Panc1 (cell line): ENCODE data around the gene NCS1. TPM values are rescaled to one million over a fixed set of nuclear protein-coding genes. Genes with fewer than 3 reads are reported as not detected.

ENCODE experiments used
- ATAC-seq: fragments of 200-7000 bp; cut with Tn5 transposase; 2 replicates; pipeline ENCODE4 v1.9.1; 2020; ENCODE audit warnings: mild to moderate bottlenecking, moderate library complexity
- BruUV-seq: library from RNA; stranded (reverse); fragments of 400-500 nt; replicated peaks from 2 replicates; lab custom pipeline; 2021; lab: Mats Ljungman, UMichigan
- CTCF ChIA-PET: fragments of 300-600 bp; sonication (Branson Sonifier 250); formaldehyde crosslinking; loops from one replicate; lab custom pipeline; 2022; ENCODE audit warnings: antibody characterized with exemption; lab: Charles Lee
- POLR2A ChIA-PET: fragments of 300-600 bp; sonication (Branson Sonifier 250); formaldehyde crosslinking; loops from one replicate; lab custom pipeline; 2022; ENCODE audit warnings: antibody characterized with exemption; lab: Charles Lee
- DNase-seq: peaks from one replicate; pipeline ENCODE4 v3.0.0-alpha.2; 2010; ENCODE audit warnings: low read depth, low spot score
- H3K27ac ChIP-seq: 2 replicates; pipeline ENCODE4 v1.5.1; 2011; ENCODE audit warnings: mild to moderate bottlenecking, low read length, inconsistent platforms
- H3K27me3 ChIP-seq: fragments of 200-500 bp; sonication (Bioruptor generic); 2 replicates; pipeline ENCODE4 v1.6.0; 2014; ENCODE audit warnings: low read length, inconsistent platforms; ENCODE audit not compliant: control insufficient read depth, insufficient read depth
- H3K36me3 ChIP-seq: fragments of 200-500 bp; sonication (Bioruptor generic); 2 replicates; pipeline ENCODE4 v1.5.1; 2014; ENCODE audit warnings: inconsistent platforms, mild to moderate bottlenecking, low read length, moderate library complexity; ENCODE audit not compliant: control insufficient read depth, insufficient read depth
- H3K4me1 ChIP-seq: 2 replicates; pipeline ENCODE4 v1.5.1; 2011; ENCODE audit warnings: inconsistent platforms, mild to moderate bottlenecking, low read length, moderate library complexity; ENCODE audit not compliant: control insufficient read depth, insufficient read depth
- H3K4me3 ChIP-seq, 2 experiments: 2 replicates each; pipeline ENCODE4 v1.5.1; 2011 to 2012; ENCODE audit warnings: low read depth in 2 of 2, low read length in 2 of 2, mild to moderate bottlenecking in 2 of 2, inconsistent platforms in 1 of 2, moderate library complexity in 1 of 2
- H3K9me3 ChIP-seq: fragments of 200-500 bp; sonication (Bioruptor generic); 2 replicates; pipeline ENCODE4 v1.5.1; 2014; ENCODE audit warnings: low read depth, mild to moderate bottlenecking, inconsistent platforms, low read length, moderate library complexity; ENCODE audit not compliant: control insufficient read depth, insufficient read depth
- POLR2AphosphoS5 ChIP-seq: IDR thresholded peaks from 2 replicates; pipeline ENCODE4 v1.6.1; 2012; ENCODE audit warnings: mild to moderate bottlenecking, low read depth, low read length, moderate library complexity
- SIN3A ChIP-seq: IDR thresholded peaks from 2 replicates; pipeline ENCODE4 v1.6.1; 2012; ENCODE audit warnings: low read depth, mild to moderate bottlenecking, low read length, moderate library complexity, borderline replicate concordance; ENCODE audit not compliant: insufficient read depth
- TCF7L2 ChIP-seq: IDR thresholded peaks from 2 replicates; pipeline ENCODE4 v1.6.1; 2011; ENCODE audit warnings: mild to moderate bottlenecking, low read depth, low read length, inconsistent platforms
- in situ Hi-C: cut with HindIII; loops from 2 replicates; pipeline ENCODE4 v1.10.0; 2016; ENCODE audit warnings: low sequenced_read_pairs, low pct_unique_long_range_greater_than_20kb
- intact Hi-C: fragments of 100-400 bp; cut with micrococcal nuclease; formaldehyde crosslinking; loops from one replicate; pipeline ENCODE4 v1.10.0; 2022; ENCODE audit not compliant: unreplicated experiment
- total RNA-seq: library from RNA; stranded (reverse); gene quantifications from one replicate; pipeline ENCODE4 v1.2.1, GENCODE V29; 2021; ENCODE audit not compliant: unreplicated experiment
- TF ChIP-seq, protein P1 (sequence below), 2 experiments: IDR thresholded peaks; 2 replicates each; pipeline ENCODE4 v1.6.1; 2011 to 2012; ENCODE audit warnings: low read depth in 2 of 2, control low read depth in 1 of 2, low read length in 1 of 2, mild to moderate bottlenecking in 1 of 2, moderate library complexity in 1 of 2; ENCODE audit not compliant: insufficient read depth in 1 of 2
- TF ChIP-seq, protein P2 (sequence below): fragments of 450-650 bp; IDR thresholded peaks from 2 replicates; pipeline ENCODE4 v1.5.1; 2017; ENCODE audit warnings: mild to moderate bottlenecking

NCS1 gene
- total RNA-seq, 1 experiment from 2014 or later = 31.6 TPM

- no peak overlapping the region for H3K27ac ChIP-seq
- ChIA-PET POLR2A (no interaction called here), CTCF (no interaction called here)
- in situ Hi-C loops = no loop called here
- H3K4me1 ChIP-seq = no peaks in the 10 kb centered on the region
- H3K27me3 ChIP-seq = no peaks in the 10 kb centered on the region
- BruUV-seq = no TSS peak
- H3K4me3 ChIP-seq = no peak overlapping the region
- intact Hi-C loops = no loop called here
- DNase-seq (no peak), ATAC-seq (no peak)
- peaks cover 3% of the 10 kb centered on the region; the same call in 1 of the 2 replicates for H3K36me3 ChIP-seq
- TF ChIP-seq SIN3A = no peak
- no peak for TF ChIP-seq POLR2AphosphoS5
- no peak for TF ChIP-seq TCF7L2
- TF ChIP-seq, protein P1, sequence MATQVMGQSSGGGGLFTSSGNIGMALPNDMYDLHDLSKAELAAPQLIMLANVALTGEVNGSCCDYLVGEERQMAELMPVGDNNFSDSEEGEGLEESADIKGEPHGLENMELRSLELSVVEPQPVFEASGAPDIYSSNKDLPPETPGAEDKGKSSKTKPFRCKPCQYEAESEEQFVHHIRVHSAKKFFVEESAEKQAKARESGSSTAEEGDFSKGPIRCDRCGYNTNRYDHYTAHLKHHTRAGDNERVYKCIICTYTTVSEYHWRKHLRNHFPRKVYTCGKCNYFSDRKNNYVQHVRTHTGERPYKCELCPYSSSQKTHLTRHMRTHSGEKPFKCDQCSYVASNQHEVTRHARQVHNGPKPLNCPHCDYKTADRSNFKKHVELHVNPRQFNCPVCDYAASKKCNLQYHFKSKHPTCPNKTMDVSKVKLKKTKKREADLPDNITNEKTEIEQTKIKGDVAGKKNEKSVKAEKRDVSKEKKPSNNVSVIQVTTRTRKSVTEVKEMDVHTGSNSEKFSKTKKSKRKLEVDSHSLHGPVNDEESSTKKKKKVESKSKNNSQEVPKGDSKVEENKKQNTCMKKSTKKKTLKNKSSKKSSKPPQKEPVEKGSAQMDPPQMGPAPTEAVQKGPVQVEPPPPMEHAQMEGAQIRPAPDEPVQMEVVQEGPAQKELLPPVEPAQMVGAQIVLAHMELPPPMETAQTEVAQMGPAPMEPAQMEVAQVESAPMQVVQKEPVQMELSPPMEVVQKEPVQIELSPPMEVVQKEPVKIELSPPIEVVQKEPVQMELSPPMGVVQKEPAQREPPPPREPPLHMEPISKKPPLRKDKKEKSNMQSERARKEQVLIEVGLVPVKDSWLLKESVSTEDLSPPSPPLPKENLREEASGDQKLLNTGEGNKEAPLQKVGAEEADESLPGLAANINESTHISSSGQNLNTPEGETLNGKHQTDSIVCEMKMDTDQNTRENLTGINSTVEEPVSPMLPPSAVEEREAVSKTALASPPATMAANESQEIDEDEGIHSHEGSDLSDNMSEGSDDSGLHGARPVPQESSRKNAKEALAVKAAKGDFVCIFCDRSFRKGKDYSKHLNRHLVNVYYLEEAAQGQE (IDR thresholded peaks at IDR 0.05; ENCODE audit: insufficient read depth in 1 of 2, low read depth in 2 of 2, low read length in 1 of 2) = no peak
- TF ChIP-seq, protein P2, sequence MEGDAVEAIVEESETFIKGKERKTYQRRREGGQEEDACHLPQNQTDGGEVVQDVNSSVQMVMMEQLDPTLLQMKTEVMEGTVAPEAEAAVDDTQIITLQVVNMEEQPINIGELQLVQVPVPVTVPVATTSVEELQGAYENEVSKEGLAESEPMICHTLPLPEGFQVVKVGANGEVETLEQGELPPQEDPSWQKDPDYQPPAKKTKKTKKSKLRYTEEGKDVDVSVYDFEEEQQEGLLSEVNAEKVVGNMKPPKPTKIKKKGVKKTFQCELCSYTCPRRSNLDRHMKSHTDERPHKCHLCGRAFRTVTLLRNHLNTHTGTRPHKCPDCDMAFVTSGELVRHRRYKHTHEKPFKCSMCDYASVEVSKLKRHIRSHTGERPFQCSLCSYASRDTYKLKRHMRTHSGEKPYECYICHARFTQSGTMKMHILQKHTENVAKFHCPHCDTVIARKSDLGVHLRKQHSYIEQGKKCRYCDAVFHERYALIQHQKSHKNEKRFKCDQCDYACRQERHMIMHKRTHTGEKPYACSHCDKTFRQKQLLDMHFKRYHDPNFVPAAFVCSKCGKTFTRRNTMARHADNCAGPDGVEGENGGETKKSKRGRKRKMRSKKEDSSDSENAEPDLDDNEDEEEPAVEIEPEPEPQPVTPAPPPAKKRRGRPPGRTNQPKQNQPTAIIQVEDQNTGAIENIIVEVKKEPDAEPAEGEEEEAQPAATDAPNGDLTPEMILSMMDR = no peak
- H3K9me3 ChIP-seq = no peaks in the 10 kb centered on the region
These were observed 42.7 kb upstream of the NCS1 start for GRCh38 chr9:130129432-130130061.

DNA sequence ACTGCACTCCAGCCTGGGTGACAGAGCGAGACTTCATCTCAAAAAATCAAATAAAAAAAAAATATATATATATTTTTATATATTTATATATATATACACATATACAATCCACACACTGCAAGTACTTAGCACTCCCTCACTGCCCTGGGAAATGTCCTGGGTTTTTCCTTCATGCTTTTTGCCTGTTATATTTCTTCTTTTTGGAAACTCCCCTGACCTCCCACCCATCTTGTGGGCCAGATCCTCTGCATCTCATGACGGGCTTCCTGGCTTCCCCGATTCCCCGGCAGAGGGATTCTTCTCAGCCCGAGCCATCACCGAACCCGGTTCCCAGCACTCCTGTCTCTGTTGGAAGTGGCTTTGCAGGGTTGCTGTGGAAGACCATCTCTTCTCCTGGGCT lies 39.5 kb upstream of the NCS1 start:
- no peak for TF ChIP-seq POLR2AphosphoS5
- TF ChIP-seq, protein P2 = no peak
- no peak for TF ChIP-seq TCF7L2
- TF ChIP-seq, protein P1 (IDR thresholded peaks at IDR 0.05; ENCODE audit: insufficient read depth in 1 of 2, low read depth in 2 of 2, low read length in 1 of 2) = no peak
- TF ChIP-seq SIN3A = no peak
- in situ Hi-C loops (no loop called here), intact Hi-C loops (no loop called here)
- Histone ChIP-seq H3K36me3 (0 out of 2 replicates have a peak, but pooled peaks cover 3% of the 10 kb centered on the region), H3K4me3 (no peak overlapping the region), H3K27me3 (no peaks in the 10 kb centered on the region), H3K4me1 (no peaks in the 10 kb centered on the region), H3K27ac (no peak overlapping the region), H3K9me3 (no peaks in the 10 kb centered on the region)
- DNase-seq (no peak), ATAC-seq (no peak)
- ChIA-PET CTCF (no interaction called here), POLR2A (no interaction called here)
- no TSS peak for BruUV-seq
